ENCODE results near the gene HOXA6.

HOXA6 gene

DNA sequence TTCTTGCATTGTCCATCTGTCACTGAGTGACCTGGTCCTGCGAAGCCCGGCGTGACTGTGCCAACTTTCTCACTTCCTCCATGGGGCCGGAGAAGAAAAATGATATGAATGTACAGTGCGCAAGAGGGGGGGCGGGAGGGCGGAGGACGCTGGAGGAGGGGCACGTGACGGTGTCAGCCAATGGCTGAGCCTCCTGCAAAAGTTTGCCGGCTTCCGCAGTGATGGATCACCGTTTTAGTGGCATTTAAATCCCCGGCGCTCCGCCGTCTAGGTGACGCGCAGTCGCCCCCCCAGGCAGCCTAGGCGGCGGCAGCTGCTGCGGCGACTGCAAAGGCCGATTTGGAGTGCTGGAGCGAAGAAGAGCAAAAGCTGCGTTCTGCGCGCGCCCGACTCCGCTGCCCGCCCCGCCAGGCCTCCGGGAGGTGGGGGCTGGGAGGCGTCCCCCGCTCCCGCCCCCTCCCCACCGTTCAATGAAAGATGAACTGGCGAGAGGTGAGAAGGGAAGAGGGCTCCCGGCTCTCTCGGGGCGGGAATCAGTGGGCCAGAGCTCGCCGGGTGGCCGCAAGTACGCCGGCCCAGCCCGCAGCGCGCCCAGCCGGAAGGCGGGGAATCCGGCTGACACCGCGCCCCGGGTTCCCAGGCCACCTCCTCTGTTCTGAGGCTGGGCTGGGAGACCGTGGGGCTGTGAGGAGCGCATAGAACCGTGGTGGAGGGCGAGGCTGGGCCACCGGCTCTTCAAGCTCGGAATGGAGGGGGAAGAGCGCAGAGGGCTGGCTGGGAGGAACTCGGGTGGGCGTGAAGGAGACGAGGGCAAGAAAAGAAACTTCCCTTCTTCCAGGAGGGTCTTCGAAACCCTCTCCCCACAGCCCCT, 51.4 kb downstream of the HOXA6 start, which contains the start of gene HOXA1:
TSS of gene HOXA1 (minus strand) at position 104 of the 871 bp plus-strand sequence. CDS start at position 16, 88 bp downstream.
- DNase-seq, result peak; percentile 91
- peak within 1 kb of the TSS; percentile 100 for H3K27ac Mint-ChIP-seq
- H3K36me3 Mint-ChIP-seq (ENCODE audit: low read depth), result peaks cover 59% of the 10 kb centered on the region
- H3K9me3 Mint-ChIP-seq, result no peaks in the 10 kb centered on the region
- peaks cover 53% of the 10 kb centered on the region for H3K4me1 Mint-ChIP-seq
- peak within 1 kb of the TSS; percentile 99 for H3K4me3 Mint-ChIP-seq
- H3K27me3 Mint-ChIP-seq (ENCODE audit: low read depth, poor library complexity), result peaks cover 3% of the 10 kb centered on the region
- TF ChIP-seq, protein P1, sequence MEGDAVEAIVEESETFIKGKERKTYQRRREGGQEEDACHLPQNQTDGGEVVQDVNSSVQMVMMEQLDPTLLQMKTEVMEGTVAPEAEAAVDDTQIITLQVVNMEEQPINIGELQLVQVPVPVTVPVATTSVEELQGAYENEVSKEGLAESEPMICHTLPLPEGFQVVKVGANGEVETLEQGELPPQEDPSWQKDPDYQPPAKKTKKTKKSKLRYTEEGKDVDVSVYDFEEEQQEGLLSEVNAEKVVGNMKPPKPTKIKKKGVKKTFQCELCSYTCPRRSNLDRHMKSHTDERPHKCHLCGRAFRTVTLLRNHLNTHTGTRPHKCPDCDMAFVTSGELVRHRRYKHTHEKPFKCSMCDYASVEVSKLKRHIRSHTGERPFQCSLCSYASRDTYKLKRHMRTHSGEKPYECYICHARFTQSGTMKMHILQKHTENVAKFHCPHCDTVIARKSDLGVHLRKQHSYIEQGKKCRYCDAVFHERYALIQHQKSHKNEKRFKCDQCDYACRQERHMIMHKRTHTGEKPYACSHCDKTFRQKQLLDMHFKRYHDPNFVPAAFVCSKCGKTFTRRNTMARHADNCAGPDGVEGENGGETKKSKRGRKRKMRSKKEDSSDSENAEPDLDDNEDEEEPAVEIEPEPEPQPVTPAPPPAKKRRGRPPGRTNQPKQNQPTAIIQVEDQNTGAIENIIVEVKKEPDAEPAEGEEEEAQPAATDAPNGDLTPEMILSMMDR (IDR thresholded peaks at IDR 0.05), result no peak

All from nephron progenitor cell (in vitro differentiated cells).